IMR-90 (cell line): ENCODE data around the gene PKIG. TPM values are rescaled to one million over a fixed set of nuclear protein-coding genes. Genes with fewer than 3 reads are reported as not detected.
A peak's percentile ranks its signal among the peaks of the same experiment; 100 is the strongest.

Source experiments
- ATAC-seq: fragments of 200-7000 bp; cut with Tn5 transposase; 2 replicates; pipeline ENCODE4 v1.9.1; 2020; ENCODE audit warnings: low read depth, mild to moderate bottlenecking, moderate library complexity
- BruUV-seq: library from RNA; stranded (reverse); fragments of 400-500 nt; replicated peaks from 2 replicates; lab custom pipeline; 2021; lab: Mats Ljungman, UMichigan
- CTCF ChIA-PET: fragments of 300-600 bp; formaldehyde crosslinking; extraction: SDS; loops from one replicate; lab custom pipeline; 2021; ENCODE audit warnings: antibody characterized with exemption; lab: Yijun Ruan, JAX
- POLR2A ChIA-PET: fragments of 300-600 bp; sonication (Branson Sonifier 250); formaldehyde crosslinking; loops from one replicate; lab custom pipeline; 2022; ENCODE audit warnings: antibody characterized with exemption; ENCODE audit not compliant: unreplicated experiment; lab: Charles Lee
- DNase-seq: peaks from one replicate; pipeline ENCODE4 v3.0.0; 2013
- H2AFZ ChIP-seq: replicated peaks from 2 replicates; pipeline ENCODE3; 2013; ENCODE audit warnings: low read length, mild to moderate bottlenecking; ENCODE audit not compliant: poor library complexity
- H2AK5ac ChIP-seq: 2 replicates; pipeline ENCODE4 v1.6.1; 2013; ENCODE audit warnings: low read depth, low read length, inconsistent platforms
- H2AK9ac ChIP-seq: replicated peaks from 2 replicates; pipeline ENCODE3; 2013; ENCODE audit warnings: mild to moderate bottlenecking, low read depth, low read length, moderate library complexity; ENCODE audit not compliant: poor library complexity
- H2BK120ac ChIP-seq: 2 replicates; pipeline ENCODE4 v1.6.1; 2013; ENCODE audit warnings: low read depth, low read length, inconsistent platforms
- H2BK15ac ChIP-seq: 3 replicates; pipeline ENCODE4 v1.6.1; 2013; ENCODE audit warnings: low read depth, low read length, inconsistent platforms
- H2BK20ac ChIP-seq: 2 replicates; pipeline ENCODE4 v1.6.1; 2013; ENCODE audit warnings: low read depth, mild to moderate bottlenecking, inconsistent platforms, low read length, moderate library complexity
- H2BK5ac ChIP-seq: 2 replicates; pipeline ENCODE4 v1.6.1; 2013; ENCODE audit warnings: mild to moderate bottlenecking, low read depth, low read length, inconsistent platforms; ENCODE audit not compliant: poor library complexity, severe bottlenecking
- H3K14ac ChIP-seq: replicated peaks from 2 replicates; pipeline ENCODE4 v1.6.1; 2013; ENCODE audit warnings: low read depth, low read length, inconsistent platforms
- H3K18ac ChIP-seq: 2 replicates; pipeline ENCODE4 v1.6.1; 2013; ENCODE audit warnings: low read depth, low read length, control low read depth
- H3K23ac ChIP-seq: 2 replicates; pipeline ENCODE4 v1.6.1; 2013; ENCODE audit warnings: low read depth, low read length, inconsistent platforms
- H3K27ac ChIP-seq: 2 replicates; pipeline ENCODE4 v1.5.1; 2013; ENCODE audit warnings: mild to moderate bottlenecking, control low read depth, low read length; ENCODE audit not compliant: insufficient read depth
- H3K27me3 ChIP-seq: 2 replicates; pipeline ENCODE4 v1.6.1; 2013; ENCODE audit warnings: low read length; ENCODE audit not compliant: control insufficient read depth, insufficient read depth
- H3K36me3 ChIP-seq: 2 replicates; pipeline ENCODE4 v1.6.1; 2013; ENCODE audit warnings: low read length, mixed read lengths; ENCODE audit not compliant: control insufficient read depth, insufficient read depth
- H3K4ac ChIP-seq: 2 replicates; pipeline ENCODE4 v1.6.1; 2013; ENCODE audit warnings: low read depth, low read length, inconsistent platforms
- H3K4me1 ChIP-seq: 2 replicates; pipeline ENCODE4 v1.6.1; 2013; ENCODE audit warnings: low read length, mixed read lengths; ENCODE audit not compliant: control insufficient read depth, insufficient read depth
- H3K4me2 ChIP-seq: 2 replicates; pipeline ENCODE4 v1.6.1; 2013; ENCODE audit warnings: low read depth, mild to moderate bottlenecking, control low read depth, low read length, moderate library complexity
- H3K4me3 ChIP-seq: 2 replicates; pipeline ENCODE4 v1.5.1; 2013; ENCODE audit warnings: low read depth, mild to moderate bottlenecking, control low read depth, low read length, moderate library complexity; ENCODE audit not compliant: insufficient read depth
- H3K56ac ChIP-seq: 2 replicates; pipeline ENCODE4 v1.6.1; 2013; ENCODE audit warnings: low read length, inconsistent platforms; ENCODE audit not compliant: insufficient read depth; ENCODE audit errors: extremely low read depth
- H3K79me1 ChIP-seq, 2 experiments: 2 replicates each; pipeline ENCODE4 v1.6.1; 2013; ENCODE audit warnings: low read length in 2 of 2, inconsistent platforms in 1 of 2, low read depth in 1 of 2
- H3K9ac ChIP-seq: 2 replicates; pipeline ENCODE4 v1.6.1; 2013; ENCODE audit warnings: low read depth, low read length, control low read depth
- H3K9me1 ChIP-seq: 2 replicates; pipeline ENCODE4 v1.6.1; 2013; ENCODE audit warnings: low read length, inconsistent platforms; ENCODE audit not compliant: insufficient read depth
- H3K9me3 ChIP-seq: 2 replicates; pipeline ENCODE4 v1.6.1; 2013; ENCODE audit warnings: low read length; ENCODE audit not compliant: control insufficient read depth, insufficient read depth
- H4K20me1 ChIP-seq: 2 replicates; pipeline ENCODE4 v1.6.1; 2013; ENCODE audit warnings: low read length, inconsistent platforms; ENCODE audit not compliant: insufficient read depth
- H4K5ac ChIP-seq: 2 replicates; pipeline ENCODE4 v1.6.1; 2013; ENCODE audit warnings: mild to moderate bottlenecking, low read depth, low read length, control low read depth
- H4K8ac ChIP-seq, 2 experiments: 2 replicates each; pipeline ENCODE4 v1.6.1; 2013; ENCODE audit warnings: low read depth in 2 of 2, low read length in 2 of 2, control low read depth in 1 of 2, inconsistent platforms in 1 of 2
- H4K91ac ChIP-seq: 2 replicates; pipeline ENCODE4 v1.6.1; 2013; ENCODE audit warnings: low read depth, low read length, inconsistent platforms; ENCODE audit not compliant: insufficient read depth
- MXI1 ChIP-seq: IDR thresholded peaks from 2 replicates; pipeline ENCODE4 v1.6.1; 2012; ENCODE audit warnings: low read depth, mild to moderate bottlenecking, low read length, moderate library complexity, borderline replicate concordance
- POLR2A ChIP-seq: IDR thresholded peaks from 2 replicates; pipeline ENCODE4 v1.6.1; 2012; ENCODE audit warnings: mild to moderate bottlenecking, low read depth, low read length
- RCOR1 ChIP-seq: IDR thresholded peaks from 2 replicates; pipeline ENCODE4 v1.6.1; 2012; ENCODE audit warnings: mild to moderate bottlenecking, low read length, improper control_type of control experiment; ENCODE audit not compliant: insufficient replicate concordance
- RFX5 ChIP-seq: IDR thresholded peaks from 2 replicates; pipeline ENCODE4 v1.8.0; 2012; ENCODE audit warnings: low read depth, mild to moderate bottlenecking, low read length, moderate library complexity
- WGBS, 2 experiments: methylation state at CpG; one replicate each; pipeline versions ENCODE4 v1.1.5 to v1.1.7; 2013; ENCODE audit warnings: missing lambda C conversion rate in 2 of 2; ENCODE audit not compliant: insufficient read length in 1 of 2; ENCODE audit errors: extremely low coverage in 2 of 2; 5-methylcytosine and 5-hydroxymethylcytosine counted together
- dilution Hi-C: fragments of 300-500 bp; cut with HindIII; formaldehyde crosslinking; loops from one replicate; pipeline ENCODE4 v1.14.3; 2018; ENCODE audit warnings: low sequenced_read_pairs; ENCODE audit not compliant: unreplicated experiment
- in situ Hi-C: fragments of 300-500 bp; cut with MboI; formaldehyde crosslinking; loops from 3 replicates; pipeline ENCODE4 v1.14.3; 2019; ENCODE audit warnings: low sequenced_read_pairs, inconsistent platforms, mixed read lengths
- intact Hi-C: fragments of 100-400 bp; cut with micrococcal nuclease; formaldehyde crosslinking; loops from 2 replicates; pipeline ENCODE4 v1.10.0; 2022
- polyA plus RNA-seq, 3 experiments: library from polyadenylated mRNA; depleted of rRNA; stranded (reverse); fragments of >200 nt; gene quantifications; 2 replicates each; pipeline ENCODE4 v1.2.3, GENCODE V29; 2012; ENCODE audit warnings: low replicate concordance in 1 of 3
- total RNA-seq: library from RNA; depleted of rRNA; stranded (reverse); fragments of >200 nt; gene quantifications from 2 replicates; pipeline ENCODE4 v1.2.3, GENCODE V29; 2012

Gene PKIG
- total and polyA plus RNA-seq, 2 of the 4 experiments (the other 2 are of a cell fraction): 78.3 to 89.6 TPM

GRCh38 chr20:44585057-44585963 is 2.9 kb downstream of the PKIG start:
- in situ Hi-C loops (no loop called here), dilution Hi-C loops (no loop called here), intact Hi-C loops (no loop called here)
- Histone ChIP-seq H2AK9ac (no peak overlapping the region), H3K56ac (no peak overlapping the region), H3K23ac (peak overlapping the region; percentile 63; the same call in 1 of the 2 replicates), H3K79me1 (peaks cover 15 to 73% of the 10 kb centered on the region in 2 experiments; a peak in 3 of 4 replicates), H3K4me1 (peaks cover 21% of the 10 kb centered on the region), H3K18ac (no peak overlapping the region), H3K27me3 (no peaks in the 10 kb centered on the region), H3K9me3 (no peaks in the 10 kb centered on the region), H3K9ac (no peak overlapping the region), H2BK5ac (no peak overlapping the region), H2AFZ (no peak overlapping the region), H3K4me2 (no peak overlapping the region), H2BK120ac (peak overlapping the region; percentile 22; the same call in 1 of the 2 replicates), H2AK5ac (peak overlapping the region; percentile 89), H3K36me3 (peaks cover 4% of the 10 kb centered on the region), H4K8ac (0 out of 4 replicates have a peak overlapping the region, but pooled peaks of 1 of the 2 experiments have one; percentile 6), H3K27ac (no peak overlapping the region), H4K20me1 (peaks cover 3% of the 10 kb centered on the region; the same call in 1 of the 2 replicates), H3K4ac (peak overlapping the region; percentile 27; the same call in 1 of the 2 replicates), H3K9me1 (peaks cover 34% of the 10 kb centered on the region), H2BK15ac (no peak overlapping the region; the same call in 2 of the 3 replicates), H3K14ac (peak overlapping the region; percentile 85), H4K91ac (peak overlapping the region; percentile 38; the same call in 1 of the 2 replicates), H4K5ac (no peak overlapping the region), H2BK20ac (peak overlapping the region; percentile 26), H3K4me3 (no peak overlapping the region)
- ATAC-seq (no peak), DNase-seq (no peak)
- ChIA-PET CTCF (interaction anchor here (1.0 kb wide), 1 partner anchor 25 kb away, joined by 4 read pairs; no protein-coding TSS in a partner anchor), POLR2A (no interaction called here)
- WGBS, 2 experiments: 89% methylated on average over 3 of the region's 6 CpGs; no CpG with 5 or more reads in 1 of the 2 experiments
- TF ChIP-seq POLR2A (no peak), RCOR1 (no peak), MXI1 (no peak), RFX5 (no peak)
- BruUV-seq: no TSS peak
